GM23338 (cell line): ENCODE results near the gene TMUB1.

Experiments used
- CREB1 ChIP-seq: fragments of 250-450 bp; sonication (Bioruptor Pico); IDR thresholded peaks from 2 replicates; pipeline ENCODE4 v1.5.0; 2020; ENCODE audit warnings: low read depth, mild to moderate bottlenecking, moderate library complexity
- CTCF ChIP-seq, 2 experiments: fragments of 200-600 bp in 1 of 2; sonication (generic) in 1 of 2; conservative IDR thresholded peaks; 2 replicates each; pipeline versions ENCODE4 v1.5.1 to v1.6.1; 2016 to 2017; ENCODE audit warnings: antibody characterized with exemption in 2 of 2, low read depth in 2 of 2, mild to moderate bottlenecking in 2 of 2, moderate library complexity in 1 of 2
- EZH2 ChIP-seq: fragments of 200-600 bp; sonication (generic); IDR thresholded peaks from one replicate; pipeline ENCODE4 v1.8.0; 2017; ENCODE audit warnings: antibody characterized with exemption, mild to moderate bottlenecking, low read depth; ENCODE audit not compliant: unreplicated experiment
- JUNB ChIP-seq: IDR thresholded peaks from one replicate; pipeline ENCODE4 v1.6.1; 2016; ENCODE audit warnings: antibody characterized with exemption; ENCODE audit not compliant: unreplicated experiment
- POLR2AphosphoS5 ChIP-seq: IDR thresholded peaks from 2 replicates; pipeline ENCODE4 v1.6.1; 2016; ENCODE audit warnings: antibody characterized with exemption, low read depth
- REST ChIP-seq: IDR thresholded peaks from one replicate; pipeline ENCODE4 v1.6.1; 2018; ENCODE audit warnings: antibody characterized with exemption; ENCODE audit not compliant: unreplicated experiment

- TF ChIP-seq CTCF (conservative IDR thresholded peaks at IDR 0.05; ENCODE audit: low read depth in 2 of 2) (no peak), REST (no peak), CREB1 (CRISPR knock-in tag) (no peak), EZH2 (no peak), POLR2AphosphoS5 (no peak), JUNB (no peak)
These were observed 19.7 kb upstream of the TMUB1 start for GRCh38 chr7:151102991-151103390.
